Activated CD8-positive, alpha-beta memory T cell treated with anti-CD3 and anti-CD28 coated beads for 48 hours (primary cell): ENCODE measurements around the gene LMOD1.
"Not testable (repeated sequence)": the region's sequence is repeated elsewhere in the genome, so short reads cannot be mapped to it uniquely, and the experiment has no call there.

Experiments
- DNase-seq, 3 experiments: peaks; one replicate each; pipeline ENCODE4 v3.0.0-alpha.2; 2020; ENCODE audit warnings: low read depth in 2 of 3, low spot score in 2 of 3

Gene LMOD1

GRCh38 chr1:201876148-201876818 is 70.1 kb downstream of the LMOD1 start:
- DNase-seq, result no peak

DNA sequence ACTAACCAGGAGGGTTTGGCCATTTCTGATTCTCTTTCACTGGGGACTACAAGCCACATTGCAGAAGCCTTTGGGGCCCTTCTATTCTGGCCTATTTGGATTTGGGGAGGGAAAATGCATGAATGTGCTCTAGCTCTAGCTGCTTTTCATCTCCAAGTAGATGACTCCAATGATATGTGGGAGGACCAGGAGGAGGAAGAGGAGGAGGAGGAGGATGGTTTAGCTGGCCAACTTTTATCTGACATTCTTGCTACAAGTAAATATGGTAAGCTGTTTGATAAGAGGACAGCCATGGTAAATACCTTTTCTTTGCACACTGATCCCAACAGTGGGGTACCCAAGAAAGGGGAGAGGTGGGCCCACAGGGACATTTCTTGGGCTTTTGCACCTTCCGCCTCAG is 71.7 kb downstream of the LMOD1 start:
- DNase-seq, result no peak

- no peak for DNase-seq
Observed at GRCh38 chr1:201870397-201870796, 76.0 kb downstream of the LMOD1 start.

DNA sequence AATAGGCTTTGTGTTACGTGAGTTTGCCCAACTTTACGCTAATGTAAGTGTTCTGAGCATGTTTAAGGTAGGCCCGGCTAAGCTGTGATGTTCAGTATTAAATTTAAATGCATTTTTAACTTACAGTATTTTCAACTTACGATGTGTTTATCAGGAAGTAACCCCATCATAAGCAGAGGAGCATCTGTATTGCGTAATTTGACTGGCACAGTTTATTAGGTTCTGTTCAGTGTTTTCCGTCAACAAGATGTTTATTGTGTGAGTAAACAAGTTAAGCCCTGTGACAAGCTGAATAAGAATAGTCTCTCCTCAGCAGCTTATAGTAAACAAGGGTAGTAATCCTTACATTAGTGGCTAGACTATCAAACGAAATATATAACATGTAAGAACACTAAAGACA is 84.9 kb downstream of the LMOD1 start:
- no peak for DNase-seq

DNA sequence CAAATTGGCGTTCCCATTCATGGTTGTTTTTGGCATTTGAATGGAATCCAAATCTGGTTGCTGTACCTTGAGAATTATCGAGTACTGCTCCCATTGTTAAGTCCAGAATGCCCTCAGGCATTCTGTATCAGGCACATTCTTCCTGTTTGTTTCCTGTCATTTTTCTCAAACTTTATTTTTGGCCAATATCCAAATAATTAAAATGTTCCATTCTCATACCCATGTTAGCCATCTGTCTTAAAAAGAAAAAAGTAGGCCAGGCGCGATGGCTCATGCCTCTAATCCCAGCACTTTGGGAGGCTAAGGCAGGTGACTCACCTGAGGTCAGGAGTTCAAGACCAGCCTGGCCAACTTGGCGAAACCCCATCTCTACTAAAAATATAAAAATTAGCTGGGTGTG is 86.9 kb downstream of the LMOD1 start:
- DNase-seq, result no peak

- DNase-seq, result not testable (repeated sequence)
Observed at GRCh38 chr1:201856722-201857121, 89.6 kb downstream of the LMOD1 start.

DNA sequence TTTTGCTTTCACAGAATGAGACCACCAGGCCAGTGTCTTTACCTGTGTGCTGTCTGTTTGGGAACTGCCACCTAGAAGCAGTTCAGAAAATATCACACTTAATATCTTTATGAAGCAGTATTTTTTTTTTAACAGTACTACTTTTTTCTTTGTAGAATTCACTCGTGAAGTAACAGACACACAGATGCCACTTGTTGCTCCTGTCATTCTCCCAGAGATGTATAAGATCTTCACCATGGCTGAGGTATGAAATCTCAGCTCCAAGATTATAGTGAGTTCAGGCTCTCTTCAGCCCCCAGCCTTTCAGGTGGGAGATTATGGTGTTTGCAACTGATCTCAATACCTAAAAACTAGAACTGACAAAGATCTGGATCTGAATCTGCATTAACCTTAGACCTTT is 94.4 kb downstream of the LMOD1 start:
- no peak for DNase-seq

DNA sequence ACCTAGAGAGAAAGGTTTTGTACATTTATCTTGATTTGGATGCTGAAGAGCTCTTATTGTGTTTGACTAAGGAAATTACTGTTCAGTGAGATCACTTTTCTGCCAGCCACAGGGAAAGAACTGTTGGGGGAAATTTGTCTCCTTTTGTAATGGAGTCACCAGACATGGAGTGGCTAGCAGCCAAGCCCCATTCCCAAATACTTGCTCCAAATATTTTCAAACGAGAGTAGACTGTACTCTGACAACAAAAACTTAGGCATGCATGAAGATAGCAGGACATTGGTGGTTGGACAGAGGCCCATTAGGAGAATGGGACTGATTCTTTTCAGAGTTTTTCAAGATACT is 96.3 kb downstream of the LMOD1 start:
- DNase-seq, result no peak

DNA sequence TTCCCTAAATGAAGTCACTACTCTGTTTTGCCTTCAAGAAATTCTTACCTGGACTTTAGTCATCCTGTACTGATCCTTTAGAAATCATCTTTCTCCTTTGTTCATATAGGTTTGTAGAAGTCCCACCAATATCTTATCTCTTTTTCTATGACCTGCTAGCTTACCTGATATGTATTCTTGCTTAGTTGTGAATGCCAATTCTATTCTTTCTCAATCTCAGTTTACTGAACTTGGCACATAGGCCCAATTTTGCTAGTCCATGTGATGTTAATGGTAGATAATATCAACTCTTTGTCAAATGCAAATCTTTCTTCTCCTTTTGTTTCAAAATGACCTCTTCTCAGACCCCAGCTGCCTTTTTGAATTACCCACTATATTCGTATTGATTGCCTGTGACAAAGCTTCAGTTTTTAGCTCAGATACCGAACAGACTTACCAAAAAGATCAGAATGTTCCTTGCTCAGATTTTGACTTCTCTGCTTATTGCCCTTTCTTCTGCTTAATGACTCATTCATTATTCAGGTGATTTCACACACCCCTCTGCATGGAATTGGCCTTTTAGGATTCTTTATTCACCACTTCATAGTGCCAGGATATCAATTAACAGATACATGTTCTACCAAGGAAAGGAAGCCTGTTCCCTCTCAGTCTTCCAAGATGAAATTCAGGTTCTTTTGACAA is 96.8 kb downstream of the LMOD1 start:
- DNase-seq, result no peak

GRCh38 chr1:201848230-201848629 is 98.1 kb downstream of the LMOD1 start:
- DNase-seq, result no peak

DNA sequence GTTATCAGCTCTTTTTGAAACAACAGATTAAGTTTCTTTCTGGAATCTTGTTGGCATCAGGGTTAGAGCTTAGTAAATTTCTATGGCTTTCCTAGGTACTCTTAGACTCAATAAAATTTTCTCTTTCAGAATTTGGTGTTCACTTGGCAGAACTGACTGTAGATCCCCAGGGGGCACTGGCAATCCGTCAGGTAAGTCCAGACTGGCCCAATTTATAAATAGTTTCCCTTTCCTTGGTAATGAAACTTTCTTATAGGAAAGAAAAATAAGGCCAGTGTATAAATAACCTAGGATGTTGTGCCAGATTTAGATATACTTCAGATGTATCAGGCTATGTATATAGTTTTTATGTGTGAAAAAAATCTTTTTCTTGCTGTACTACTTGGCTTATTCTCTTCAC is 99.2 kb downstream of the LMOD1 start:
- DNase-seq, result no peak
